ENCODE measurements around the gene LAMA5.
A peak's percentile ranks its signal among the peaks of the same experiment; 100 is the strongest.

The LAMA5 gene

GRCh38 chr20:62325172-62325905 lies 41.8 kb downstream of the LAMA5 start:
- DNase-seq (ENCODE audit: low read depth in 2 of 2), result no peak
- H3K4me3 ChIP-seq (replicated peaks in 1 of 2; ENCODE audit: low read depth in 2 of 2, low read length in 2 of 2), result no peak overlapping the region
- no peak for TF ChIP-seq CTCF (IDR thresholded peaks at IDR 0.05; ENCODE audit: low read depth, low read length)

GRCh38 chr20:62323980-62324906 lies 42.9 kb downstream of the LAMA5 start:
- no peak overlapping the region for H3K4me3 ChIP-seq (replicated peaks in 1 of 2; ENCODE audit: low read depth in 2 of 2, low read length in 2 of 2)
- DNase-seq (ENCODE audit: low read depth in 2 of 2), result no peak
- no peak for TF ChIP-seq CTCF (IDR thresholded peaks at IDR 0.05; ENCODE audit: low read depth, low read length)

- DNase-seq (ENCODE audit: low read depth in 2 of 2), result no peak
- no peak for TF ChIP-seq CTCF (IDR thresholded peaks at IDR 0.05; ENCODE audit: low read depth, low read length)
- no peak overlapping the region for H3K4me3 ChIP-seq (replicated peaks in 1 of 2; ENCODE audit: low read depth in 2 of 2, low read length in 2 of 2)
Measured at GRCh38 chr20:62323146-62323979, 43.7 kb downstream of the LAMA5 start.

- DNase-seq (ENCODE audit: low read depth in 2 of 2), result no peak
- H3K4me3 ChIP-seq (replicated peaks in 1 of 2; ENCODE audit: low read depth in 2 of 2, low read length in 2 of 2), result no peak overlapping the region
- TF ChIP-seq CTCF (IDR thresholded peaks at IDR 0.05; ENCODE audit: low read depth, low read length), result no peak
Measured at GRCh38 chr20:62322492-62323041, 44.5 kb downstream of the LAMA5 start.

- no peak for DNase-seq (ENCODE audit: low read depth in 2 of 2)
- no peak overlapping the region for H3K4me3 ChIP-seq (replicated peaks in 1 of 2; ENCODE audit: low read depth in 2 of 2, low read length in 2 of 2)
- no peak for TF ChIP-seq CTCF (IDR thresholded peaks at IDR 0.05; ENCODE audit: low read depth, low read length)
Measured at GRCh38 chr20:62321975-62322374, 45.1 kb downstream of the LAMA5 start.

- peak in 1 of 2 donors; percentile 38 for DNase-seq (ENCODE audit: low read depth in 2 of 2)
- TF ChIP-seq CTCF (IDR thresholded peaks at IDR 0.05; ENCODE audit: low read depth, low read length), result no peak
- H3K4me3 ChIP-seq (replicated peaks in 1 of 2; ENCODE audit: low read depth in 2 of 2, low read length in 2 of 2), result no peak overlapping the region
Measured at GRCh38 chr20:62321521-62321948, 45.6 kb downstream of the LAMA5 start.

Data from cardiac fibroblast (primary cell).